Endothelial cell of umbilical vein (primary cell): ENCODE measurements around the gene PAPPA2. TPM values are rescaled to one million over a fixed set of nuclear protein-coding genes. Genes with fewer than 3 reads are reported as not detected.

Experiments used
- BruUV-seq: library from RNA; stranded (reverse); fragments of 400-500 nt; replicated peaks from 2 replicates; lab custom pipeline; 2021; lab: Mats Ljungman, UMichigan
- CTCF ChIA-PET: fragments of 300-600, 350-600 bp; sonication (Branson Sonifier 250); formaldehyde crosslinking; loops from one replicate; lab custom pipeline; 2021; ENCODE audit warnings: antibody characterized with exemption, inconsistent platforms; lab: Charles Lee
- POLR2A ChIA-PET: fragments of 300-600, 350-600 bp; sonication (Branson Sonifier 250); formaldehyde crosslinking; loops from one replicate; lab custom pipeline; 2021; ENCODE audit warnings: antibody characterized with exemption, inconsistent platforms; lab: Charles Lee
- DNase-seq: peaks from one replicate; pipeline ENCODE4 v3.0.0-alpha.2; 2011; ENCODE audit warnings: low read depth, low spot score
- FAIRE-seq: peaks from 2 replicates; lab custom pipeline; 2011; peaks lifted over from hg19 to GRCh38; lab: Jason Lieb, UNC
- H2AFZ ChIP-seq: 2 replicates; pipeline ENCODE4 v1.6.0; 2012; ENCODE audit warnings: low read depth, low read length, control low read depth, inconsistent platforms
- H3K27ac ChIP-seq: 2 replicates; pipeline ENCODE4 v1.5.1; 2011; ENCODE audit warnings: low read depth, mild to moderate bottlenecking, control low read depth, low read length, moderate library complexity; ENCODE audit not compliant: insufficient read depth
- H3K27me3 ChIP-seq, 2 experiments: 2 replicates each; pipeline versions ENCODE4 v1.6.0 to v1.6.1; 2011; ENCODE audit warnings: low read length in 2 of 2, mixed read lengths in 1 of 2; ENCODE audit not compliant: control insufficient read depth in 2 of 2, insufficient read depth in 2 of 2
- H3K36me3 ChIP-seq, 2 experiments: 2 replicates in 1 of 2; 3 replicates in 1 of 2; pipeline ENCODE4 v1.5.1; 2011; ENCODE audit warnings: low read length in 2 of 2, mild to moderate bottlenecking in 1 of 2, moderate library complexity in 1 of 2; ENCODE audit not compliant: control insufficient read depth in 2 of 2, insufficient read depth in 2 of 2; ENCODE audit errors: extremely low read depth in 1 of 2
- H3K4me1 ChIP-seq: 3 replicates; pipeline ENCODE4 v1.5.1; 2011; ENCODE audit warnings: mild to moderate bottlenecking, low read length; ENCODE audit not compliant: control insufficient read depth, insufficient read depth; ENCODE audit errors: extremely low read depth
- H3K4me2 ChIP-seq: 2 replicates; pipeline ENCODE4 v1.6.1; 2011; ENCODE audit warnings: low read length, control low read depth, mixed read lengths; ENCODE audit not compliant: insufficient read depth
- H3K4me3 ChIP-seq, 3 experiments: fragments of 200-600 bp in 1 of 3; sonication (generic), shearing (Covaris generic) in 1 of 3; replicated peaks in 1 of 3; 2 replicates each; pipeline ENCODE4 v1.5.1; 2011 to 2016; ENCODE audit warnings: control low read depth in 3 of 3, low read length in 3 of 3, mild to moderate bottlenecking in 2 of 3, inconsistent platforms in 1 of 3, low read depth in 1 of 3, moderate library complexity in 1 of 3; ENCODE audit not compliant: insufficient read depth in 1 of 3
- H3K79me2 ChIP-seq: 2 replicates; pipeline ENCODE4 v1.6.0; 2012; ENCODE audit warnings: low read length, inconsistent platforms; ENCODE audit not compliant: control insufficient read depth, insufficient read depth
- H3K9ac ChIP-seq: replicated peaks from 2 replicates; pipeline ENCODE3; 2011; ENCODE audit warnings: low read length, control low read depth; ENCODE audit not compliant: insufficient read depth; ENCODE audit errors: extremely low read depth
- H3K9me1 ChIP-seq: replicated peaks from 3 replicates; pipeline ENCODE4 v1.6.0; 2011; ENCODE audit warnings: mild to moderate bottlenecking, low read length; ENCODE audit not compliant: control insufficient read depth, insufficient read depth; ENCODE audit errors: extremely low read depth
- H3K9me3 ChIP-seq: replicated peaks from 2 replicates; pipeline ENCODE4 v1.5.1; 2012; ENCODE audit warnings: low read length, inconsistent platforms; ENCODE audit not compliant: control insufficient read depth, insufficient read depth
- H4K20me1 ChIP-seq: replicated peaks from 2 replicates; pipeline ENCODE3; 2011; ENCODE audit warnings: mild to moderate bottlenecking, low read length; ENCODE audit not compliant: control insufficient read depth, insufficient read depth; ENCODE audit errors: extremely low read depth
- CTCF ChIP-seq, 2 donors: IDR thresholded peaks; 1 replicate in 1 of 2; 2 replicates in 1 of 2; pipeline ENCODE4 v1.5.1; 2011; ENCODE audit warnings: low read length in 2 of 2, mild to moderate bottlenecking in 2 of 2, moderate library complexity in 2 of 2, control low read depth in 1 of 2, inconsistent platforms in 1 of 2, low read depth in 1 of 2; ENCODE audit not compliant: insufficient read depth in 1 of 2; ENCODE audit errors: extremely low read depth in 1 of 2
- EZH2 ChIP-seq: IDR thresholded peaks from 2 replicates; pipeline ENCODE4 v1.6.1; 2012; ENCODE audit warnings: borderline replicate concordance, low read depth, mild to moderate bottlenecking, moderate library complexity, low read length, inconsistent platforms; ENCODE audit not compliant: severe bottlenecking
- FOS ChIP-seq: IDR thresholded peaks from 2 replicates; pipeline ENCODE4 v1.6.1; 2011; ENCODE audit warnings: mild to moderate bottlenecking, low read length, moderate library complexity, borderline replicate concordance; ENCODE audit not compliant: insufficient read depth
- GATA2 ChIP-seq: IDR thresholded peaks from 2 replicates; pipeline ENCODE4 v1.7.0; 2011; ENCODE audit warnings: low read depth, mild to moderate bottlenecking, moderate library complexity, mixed read lengths, low read length; ENCODE audit not compliant: insufficient read length, insufficient read depth
- JUN ChIP-seq: IDR thresholded peaks from 2 replicates; pipeline ENCODE4 v1.6.1; 2011; ENCODE audit warnings: borderline replicate concordance, low read depth; ENCODE audit not compliant: insufficient read length, insufficient read depth
- MAX ChIP-seq: IDR thresholded peaks from 2 replicates; pipeline ENCODE4 v1.6.1; 2011; ENCODE audit not compliant: insufficient read depth, insufficient read length
- POLR2A ChIP-seq: IDR thresholded peaks from 2 replicates; pipeline ENCODE4 v1.6.1; 2012; ENCODE audit warnings: low read depth, mild to moderate bottlenecking, control low read depth, low read length
- POLR2AphosphoS5 ChIP-seq: IDR thresholded peaks from 2 replicates; pipeline ENCODE4 v1.6.1; 2012; ENCODE audit warnings: low read depth, mild to moderate bottlenecking, control low read depth, low read length, moderate library complexity; ENCODE audit not compliant: insufficient read depth
- dilution Hi-C: fragments of 300-500 bp; cut with MboI; formaldehyde crosslinking; loops from one replicate; pipeline ENCODE4 v1.15.0; 2019; ENCODE audit warnings: low sequenced_read_pairs; ENCODE audit not compliant: extremely low pct_ligation_motif_present
- intact Hi-C: fragments of 100-400 bp; cut with micrococcal nuclease; formaldehyde crosslinking; loops from one replicate; pipeline ENCODE4 v1.10.0; 2022
- polyA plus RNA-seq, 4 experiments: library from polyadenylated mRNA; depleted of rRNA in 3 of 4; stranded (reverse) in 3 of 4; unstranded in 1 of 4; fragments of >200 nt; gene quantifications; 2 replicates each; pipeline versions ENCODE4 v1.2.1 to v1.2.3, GENCODE V29; 2011 to 2012; ENCODE audit warnings: missing spikeins in 1 of 4
- total RNA-seq: library from RNA; stranded (reverse); gene quantifications from 2 replicates; pipeline ENCODE4 v1.2.3, GENCODE V29; 2021

PAPPA2 gene
- total and polyA plus RNA-seq, 2 donors (not counting 3 experiments of a cell fraction or from before 2014, with no cell fraction given), result not detected

- CTCF ChIA-PET, result no interaction called here
- Histone ChIP-seq H2AFZ (no peak overlapping the region), H3K79me2 (no peaks in the 10 kb centered on the region), H3K9me3 (no peaks in the 10 kb centered on the region), H3K4me2 (no peak overlapping the region), H3K9me1 (no peaks in the 10 kb centered on the region), H4K20me1 (no peaks in the 10 kb centered on the region), H3K4me1 (no peaks in the 10 kb centered on the region), H3K4me3 (no peak overlapping the region), H3K27ac (no peak overlapping the region), H3K9ac (no peak overlapping the region), H3K27me3 (no peaks in the 10 kb centered on the region), H3K36me3 (no peaks in the 10 kb centered on the region)
- dilution Hi-C loops, result no loop called here
- no peak for DNase-seq
- no peak for FAIRE-seq
- POLR2A ChIA-PET, result no interaction called here
- BruUV-seq, result no TSS peak
- intact Hi-C loops, result no loop called here
- TF ChIP-seq FOS, result no peak
- no peak for TF ChIP-seq POLR2A
- TF ChIP-seq CTCF (IDR thresholded peaks at IDR 0.05; ENCODE audit: extremely low read depth in 1 of 2, insufficient read depth in 1 of 2, low read depth in 1 of 2, low read length in 2 of 2), result no peak
- no peak for TF ChIP-seq JUN
- TF ChIP-seq EZH2, result no peak
- no peak for TF ChIP-seq GATA2
- no peak for TF ChIP-seq POLR2AphosphoS5
- TF ChIP-seq MAX, result no peak
Observed at GRCh38 chr1:176736015-176736414, 273.0 kb downstream of the PAPPA2 start.
